T-helper 1 cell treated with Interleukin-12 subunit alpha and Interleukin-12 subunit beta and Interleukin-4 antibody, amounts not matched to agents 30 ng/mL and 1 ng/mL, for 36 hours (primary cell): Measurements from ENCODE around the gene VMO1. TPM values are rescaled to one million over a fixed set of nuclear protein-coding genes. Genes with fewer than 3 reads are reported as not detected.

ENCODE experiments used
- intact Hi-C: fragments of 100-400 bp; cut with micrococcal nuclease; formaldehyde crosslinking; loops from one replicate; pipeline ENCODE4 v1.15.1; 2024
- total RNA-seq: library from RNA; stranded (reverse); gene quantifications from 2 replicates; pipeline ENCODE4 v1.2.3, GENCODE V29; 2022

The VMO1 gene
- 0.51 TPM in 1 of 2 replicates, not detected in the other for total RNA-seq

GRCh38 chr17:4786106-4786511 is at the start of gene VMO1:
TSS of gene VMO1 (minus strand) at chr17:4786364. CDS start at chr17:4786352, 12 bp downstream.
- intact Hi-C loops, result loop anchor here (2.0 to 5.0 kb wide), 2 partner anchors 47 to 149 kb away; partner anchors contain the start of genes CXCL16 and ZMYND15

GRCh38 chr17:4834681-4835020 is 48.5 kb upstream of the VMO1 start:
- intact Hi-C loops, result loop anchor here (1.0 to 5.0 kb wide), 3 partner anchors 48 to 691 kb away; partner anchors contain the start of genes C17orf107, CYB5D2 and ZZEF1

- intact Hi-C loops, result loop anchor here (1.0 to 5.0 kb wide), 8 partner anchors 27 to 691 kb away; partner anchors contain the start of genes ARRB2, C17orf107, CYB5D2 and MED11
These were observed 47.9 kb upstream of the VMO1 start for GRCh38 chr17:4833941-4834680.

GRCh38 chr17:4833178-4833940 is 47.2 kb upstream of the VMO1 start, which contains the start of gene MINK1:
TSS of gene MINK1 (plus strand) at chr17:4833340. CDS start at chr17:4833584, 244 bp downstream.
- intact Hi-C loops, result loop anchor here (1.0 to 5.0 kb wide), 7 partner anchors 26 to 123 kb away; partner anchors contain the start of genes ARRB2, C17orf107, MED11 and PLD2

GRCh38 chr17:4832829-4833177 is 46.6 kb upstream of the VMO1 start:
- intact Hi-C loops, result loop anchor here (1.0 to 5.0 kb wide), 7 partner anchors 26 to 123 kb away; partner anchors contain the start of genes ARRB2, C17orf107, MED11 and PLD2

GRCh38 chr17:4827399-4827798 is 41.2 kb upstream of the VMO1 start:
- intact Hi-C loops, result no loop called here

GRCh38 chr17:4823373-4824089 is 37.4 kb upstream of the VMO1 start:
- intact Hi-C loops, result no loop called here

- intact Hi-C loops, result no loop called here
These were observed 36.7 kb upstream of the VMO1 start for GRCh38 chr17:4822835-4823234.

- intact Hi-C loops, result no loop called here
These were observed 32.1 kb upstream of the VMO1 start for GRCh38 chr17:4818276-4818675.

- intact Hi-C loops, result no loop called here
These were observed 30.7 kb upstream of the VMO1 start for GRCh38 chr17:4816826-4817225.

GRCh38 chr17:4815043-4815675 is 29.0 kb upstream of the VMO1 start:
- intact Hi-C loops, result no loop called here

- intact Hi-C loops, result no loop called here
These were observed 26.5 kb upstream of the VMO1 start for GRCh38 chr17:4812690-4813089.

- intact Hi-C loops, result no loop called here
These were observed 25.3 kb upstream of the VMO1 start for GRCh38 chr17:4811471-4811870.

GRCh38 chr17:4810696-4811290 is 24.6 kb upstream of the VMO1 start:
- intact Hi-C loops, result no loop called here

- intact Hi-C loops, result no loop called here
These were observed 22.2 kb upstream of the VMO1 start for GRCh38 chr17:4808378-4808767.

- intact Hi-C loops, result loop anchor here (1.0 to 2.0 kb wide), 4 partner anchors 11 to 97 kb away; partner anchors contain the start of genes ARRB2, MINK1 and PSMB6
These were observed 21.6 kb upstream of the VMO1 start for GRCh38 chr17:4807605-4808377.

GRCh38 chr17:4806777-4807604 is 20.8 kb upstream of the VMO1 start, which contains the start of gene PLD2:
TSS of gene PLD2 (plus strand) at chr17:4807152. CDS start at chr17:4807773, 621 bp downstream.
- intact Hi-C loops, result loop anchor here (1.0 to 2.0 kb wide), 4 partner anchors 11 to 97 kb away; partner anchors contain the start of genes ARRB2, MINK1 and PSMB6

GRCh38 chr17:4806456-4806776 is 20.3 kb upstream of the VMO1 start:
- intact Hi-C loops, result loop anchor here (2.0 kb wide), 1 partner anchor 16 kb away; no protein-coding TSS in a partner anchor

- intact Hi-C loops, result no loop called here
These were observed 16.1 kb upstream of the VMO1 start, which contains the start of gene C17orf114 for GRCh38 chr17:4802228-4802627. TSS of gene C17orf114 (minus strand) at chr17:4802328.
